Measurements from ENCODE around the gene RAB40C.

RAB40C gene

DNA sequence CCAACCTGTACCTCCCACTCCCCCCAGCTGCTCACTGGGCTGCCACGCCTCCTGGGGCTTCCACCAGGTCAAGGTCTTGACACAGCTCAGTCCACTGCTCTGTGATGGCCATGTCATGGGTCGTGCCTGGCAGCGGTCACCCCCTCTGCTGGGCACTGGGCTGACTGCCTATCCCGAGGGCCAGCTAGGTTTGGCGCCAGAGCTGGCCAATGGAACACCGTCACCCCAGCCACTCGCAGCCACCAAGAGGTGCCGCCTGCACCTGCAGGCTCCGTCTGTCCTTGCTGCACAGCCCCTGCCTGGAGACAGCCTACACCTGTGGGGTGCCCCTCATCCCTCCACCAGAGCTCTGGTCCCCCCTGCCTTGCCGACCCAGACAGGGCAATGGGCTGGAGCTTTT, 4.5 kb upstream of the RAB40C start:
- H3K4me3 ChIP-seq (ENCODE audit: low read depth, low read length), result no peak overlapping the region
- H3K27ac ChIP-seq (ENCODE audit: low read depth, low read length), result no peak overlapping the region
- peaks cover 8% of the 10 kb centered on the region for H3K4me1 ChIP-seq (ENCODE audit: control insufficient read depth, insufficient read depth, low read length, unreplicated experiment)
- peaks cover 9% of the 10 kb centered on the region for H3K79me2 ChIP-seq (ENCODE audit: control insufficient read depth, insufficient read depth, low read length, unreplicated experiment)
- H3K27me3 ChIP-seq (ENCODE audit: insufficient read depth, low read length), result no peaks in the 10 kb centered on the region
- H3K36me3 ChIP-seq (ENCODE audit: insufficient read depth, low read length), result no peaks in the 10 kb centered on the region
- H2AFZ ChIP-seq (ENCODE audit: low read length, unreplicated experiment), result no peak overlapping the region

DNA sequence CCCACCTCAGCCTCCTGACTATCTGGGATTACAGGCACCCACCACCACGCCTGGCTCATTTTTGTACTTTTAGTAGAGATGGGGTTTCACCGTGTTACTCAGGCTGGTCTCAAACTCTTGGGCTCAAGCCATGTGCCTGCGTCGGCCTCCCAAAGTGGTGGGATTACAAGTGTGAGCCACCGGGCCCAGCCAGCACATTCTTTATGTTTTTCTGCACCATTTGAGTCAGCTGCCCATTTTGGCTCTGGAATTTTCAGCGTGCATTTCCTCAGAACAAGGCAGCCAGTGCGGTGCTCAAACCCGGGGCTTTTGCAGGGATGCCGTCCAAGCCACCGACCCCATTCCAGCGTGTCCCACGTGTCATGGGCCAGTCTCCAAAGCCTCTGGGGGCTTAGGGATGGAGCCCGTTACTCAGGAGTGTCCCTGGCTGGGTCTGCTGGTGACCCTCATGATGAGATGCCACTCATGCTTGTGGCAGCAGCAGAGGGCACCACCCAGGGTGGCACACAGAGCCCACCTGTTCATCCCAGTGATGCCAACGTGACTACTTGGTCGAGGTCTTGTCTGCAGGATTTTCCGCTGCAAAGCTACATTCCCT, 3.7 kb upstream of the RAB40C start:
- peaks cover 17% of the 10 kb centered on the region for H3K79me2 ChIP-seq (ENCODE audit: control insufficient read depth, insufficient read depth, low read length, unreplicated experiment)
- H3K4me3 ChIP-seq (ENCODE audit: low read depth, low read length), result no peak overlapping the region
- H3K27ac ChIP-seq (ENCODE audit: low read depth, low read length), result no peak overlapping the region
- H3K36me3 ChIP-seq (ENCODE audit: insufficient read depth, low read length), result no peaks in the 10 kb centered on the region
- peaks cover 14% of the 10 kb centered on the region for H3K4me1 ChIP-seq (ENCODE audit: control insufficient read depth, insufficient read depth, low read length, unreplicated experiment)
- no peak overlapping the region for H2AFZ ChIP-seq (ENCODE audit: low read length, unreplicated experiment)
- H3K27me3 ChIP-seq (ENCODE audit: insufficient read depth, low read length), result no peaks in the 10 kb centered on the region

DNA sequence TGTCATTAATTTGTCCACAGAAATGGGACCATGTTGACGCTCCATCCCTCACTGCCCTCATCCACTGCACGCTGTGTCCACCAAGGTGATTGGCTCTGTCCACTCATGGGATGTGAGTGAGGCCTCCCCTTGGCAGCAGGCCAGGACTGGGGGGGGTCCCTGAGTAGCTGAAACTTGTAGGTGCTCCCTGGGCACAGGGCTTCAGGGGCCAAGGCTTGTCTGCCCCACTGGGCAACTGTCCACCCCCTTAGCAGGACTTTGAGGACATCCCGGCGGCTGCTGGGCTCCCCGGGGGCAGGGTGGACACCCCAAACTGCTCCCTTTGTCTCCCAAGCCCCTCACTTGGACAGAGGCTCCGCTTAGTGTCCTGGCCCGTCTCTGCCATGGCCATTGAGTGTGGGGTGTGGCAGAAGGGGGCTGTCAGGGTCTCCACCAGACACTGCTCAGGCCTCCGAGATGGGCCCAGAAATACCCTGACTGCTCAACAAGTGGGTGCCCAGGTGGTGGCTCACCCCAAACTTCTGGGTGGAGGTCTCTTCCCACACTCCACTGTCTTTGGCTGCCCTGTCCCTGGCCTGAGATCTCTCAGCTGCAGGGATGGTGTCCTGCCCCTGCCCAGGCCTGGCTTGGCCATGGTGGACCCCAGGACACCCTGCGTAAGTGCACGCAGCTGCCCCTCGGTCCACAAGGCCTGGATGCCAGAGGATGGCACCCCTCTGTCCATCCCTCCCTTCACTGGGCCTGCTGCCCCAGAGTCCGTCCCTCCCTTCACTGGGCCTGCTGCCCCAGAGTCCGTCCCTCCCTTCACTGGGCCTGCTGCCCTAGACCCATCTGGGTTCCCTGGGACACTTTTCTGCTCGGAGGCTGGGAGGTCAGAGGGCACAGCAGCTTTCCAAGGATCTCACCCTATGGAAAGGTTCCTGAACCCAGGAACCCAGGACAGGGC, 2.9 kb upstream of the RAB40C start:
- peaks cover 19% of the 10 kb centered on the region for H3K79me2 ChIP-seq (ENCODE audit: control insufficient read depth, insufficient read depth, low read length, unreplicated experiment)
- H3K27ac ChIP-seq (ENCODE audit: low read depth, low read length), result no peak overlapping the region
- H3K4me1 ChIP-seq (ENCODE audit: control insufficient read depth, insufficient read depth, low read length, unreplicated experiment), result peaks cover 16% of the 10 kb centered on the region
- no peak overlapping the region for H2AFZ ChIP-seq (ENCODE audit: low read length, unreplicated experiment)
- H3K4me3 ChIP-seq (ENCODE audit: low read depth, low read length), result no peak overlapping the region; the same call in 1 of the 2 replicates
- no peaks in the 10 kb centered on the region for H3K36me3 ChIP-seq (ENCODE audit: insufficient read depth, low read length)
- H3K27me3 ChIP-seq (ENCODE audit: insufficient read depth, low read length), result no peaks in the 10 kb centered on the region

DNA sequence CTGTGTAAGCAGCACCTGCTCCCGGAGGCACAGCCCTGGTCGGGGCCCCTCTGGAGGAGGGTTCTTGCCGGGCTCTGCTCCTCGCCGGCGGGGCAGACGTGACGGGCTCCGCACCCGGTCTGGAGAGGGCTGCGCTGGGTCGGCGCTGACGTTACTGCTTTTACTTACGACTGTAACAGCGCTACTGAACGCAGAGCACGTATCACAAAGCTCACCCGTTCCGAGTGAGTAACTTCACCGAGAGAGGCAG, 1.3 kb upstream of the RAB40C start:
- H3K4me3 ChIP-seq (ENCODE audit: low read depth, low read length), result peak overlapping the region; percentile 100
- no peaks in the 10 kb centered on the region for H3K36me3 ChIP-seq (ENCODE audit: insufficient read depth, low read length)
- H3K79me2 ChIP-seq (ENCODE audit: control insufficient read depth, insufficient read depth, low read length, unreplicated experiment), result peaks cover 31% of the 10 kb centered on the region
- H2AFZ ChIP-seq (ENCODE audit: low read length, unreplicated experiment), result peak overlapping the region; percentile 88
- peak overlapping the region; percentile 93 for H3K27ac ChIP-seq (ENCODE audit: low read depth, low read length)
- H3K27me3 ChIP-seq (ENCODE audit: insufficient read depth, low read length), result no peaks in the 10 kb centered on the region
- peaks cover 16% of the 10 kb centered on the region for H3K4me1 ChIP-seq (ENCODE audit: control insufficient read depth, insufficient read depth, low read length, unreplicated experiment)

DNA sequence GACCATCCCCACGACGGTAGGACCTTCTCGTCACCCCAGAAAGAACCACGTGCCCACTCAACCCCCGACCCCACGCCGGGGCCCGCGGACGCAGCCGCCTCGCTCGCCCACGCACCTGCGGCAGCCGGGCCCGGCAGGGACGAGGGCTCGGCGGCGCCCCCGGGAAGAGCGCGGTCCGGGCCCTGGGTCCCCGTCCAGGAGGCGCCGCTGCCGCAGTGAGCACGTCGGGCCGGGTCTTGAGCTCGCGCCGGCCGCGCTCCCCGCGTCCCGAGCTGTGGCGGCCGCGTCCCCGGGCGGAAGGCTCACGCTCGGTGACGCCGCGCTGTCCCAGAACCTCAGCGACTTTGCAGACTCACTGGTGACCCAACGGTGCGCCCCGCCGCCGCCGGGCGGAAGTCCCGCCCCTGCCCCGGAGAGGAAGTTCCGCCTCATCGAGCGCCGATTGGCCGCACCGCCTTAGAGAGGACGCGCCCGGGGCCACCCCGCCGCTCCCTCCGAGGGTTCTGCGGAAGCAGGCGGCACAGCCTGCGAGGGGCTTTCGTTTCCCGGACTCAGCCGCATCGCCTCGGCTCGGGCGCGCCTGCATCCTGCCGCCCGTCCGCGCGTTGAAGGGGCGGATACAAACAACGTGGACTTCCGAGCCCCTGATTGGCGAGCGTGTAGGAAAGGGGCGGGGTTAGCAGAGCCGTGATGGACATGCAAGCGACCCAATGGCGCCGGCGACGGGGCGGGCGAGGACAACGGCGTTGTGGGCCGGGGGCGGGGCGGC, 793 bp upstream of the RAB40C start:
- H3K4me3 ChIP-seq (ENCODE audit: low read depth, low read length), result peak overlapping the region; percentile 100
- no peaks in the 10 kb centered on the region for H3K27me3 ChIP-seq (ENCODE audit: insufficient read depth, low read length)
- H3K27ac ChIP-seq (ENCODE audit: low read depth, low read length), result peak overlapping the region; percentile 93
- peaks cover 36% of the 10 kb centered on the region for H3K79me2 ChIP-seq (ENCODE audit: control insufficient read depth, insufficient read depth, low read length, unreplicated experiment)
- peak overlapping the region; percentile 95 for H2AFZ ChIP-seq (ENCODE audit: low read length, unreplicated experiment)
- peaks cover 16% of the 10 kb centered on the region for H3K4me1 ChIP-seq (ENCODE audit: control insufficient read depth, insufficient read depth, low read length, unreplicated experiment)
- H3K36me3 ChIP-seq (ENCODE audit: insufficient read depth, low read length), result no peaks in the 10 kb centered on the region

DNA sequence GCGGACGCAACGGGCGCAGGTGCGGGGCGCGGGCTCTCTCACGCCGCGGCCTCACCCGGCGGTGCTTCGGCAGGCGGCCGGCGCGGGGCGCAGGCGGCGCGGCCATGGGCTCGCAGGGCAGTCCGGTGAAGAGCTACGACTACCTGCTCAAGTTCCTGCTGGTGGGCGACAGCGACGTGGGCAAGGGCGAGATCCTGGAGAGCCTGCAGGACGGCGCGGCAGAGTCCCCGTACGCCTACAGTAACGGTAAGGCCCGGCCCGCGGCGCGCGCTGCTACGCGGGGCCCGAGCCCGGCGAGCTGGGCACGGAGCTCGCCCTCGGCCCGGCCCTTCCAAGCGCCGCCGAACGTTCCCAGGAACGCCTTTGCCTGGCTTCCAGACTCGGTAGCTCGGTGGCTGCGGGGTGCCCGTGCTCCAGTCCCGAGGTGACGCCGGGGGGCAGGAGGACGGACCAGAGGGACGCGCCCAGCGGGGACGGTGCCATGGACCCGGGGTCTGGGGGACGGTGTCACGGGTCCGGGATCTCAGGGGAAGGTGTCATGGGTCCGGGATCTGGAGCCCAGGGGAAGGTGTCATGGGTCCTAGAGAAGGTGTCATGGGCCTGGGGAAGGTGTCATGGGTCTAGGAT, 435 bp downstream of the RAB40C start:
- H3K4me3 ChIP-seq (ENCODE audit: low read depth, low read length), result peak overlapping the region; percentile 99
- peaks cover 41% of the 10 kb centered on the region for H3K79me2 ChIP-seq (ENCODE audit: control insufficient read depth, insufficient read depth, low read length, unreplicated experiment)
- H3K27me3 ChIP-seq (ENCODE audit: insufficient read depth, low read length), result no peaks in the 10 kb centered on the region
- H2AFZ ChIP-seq (ENCODE audit: low read length, unreplicated experiment), result peak overlapping the region; percentile 87
- H3K27ac ChIP-seq (ENCODE audit: low read depth, low read length), result no peak overlapping the region
- H3K36me3 ChIP-seq (ENCODE audit: insufficient read depth, low read length), result no peaks in the 10 kb centered on the region
- peaks cover 16% of the 10 kb centered on the region for H3K4me1 ChIP-seq (ENCODE audit: control insufficient read depth, insufficient read depth, low read length, unreplicated experiment)

DNA sequence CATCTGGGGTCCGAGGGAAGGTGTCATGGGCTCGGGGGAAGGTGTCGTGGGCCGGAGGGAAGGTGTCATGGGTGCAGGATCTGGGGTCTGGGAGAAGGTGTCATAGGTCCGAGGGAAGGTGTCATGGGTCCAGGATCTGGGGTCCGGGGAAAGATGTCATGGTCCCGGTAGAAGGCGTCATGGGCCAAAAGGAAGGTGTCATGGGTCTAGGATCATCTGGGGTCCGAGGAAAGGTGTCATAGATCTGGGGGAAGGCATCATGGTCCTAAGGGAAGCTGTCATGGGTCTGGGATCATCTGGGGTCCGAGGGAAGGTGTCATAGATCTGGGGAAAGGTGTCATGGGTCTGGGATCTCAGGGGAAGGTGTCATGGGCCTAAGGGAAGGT, 942 bp downstream of the RAB40C start:
- Histone ChIP-seq H3K4me1 (ENCODE audit: control insufficient read depth, insufficient read depth, low read length, unreplicated experiment) (peaks cover 16% of the 10 kb centered on the region), H3K36me3 (ENCODE audit: insufficient read depth, low read length) (no peaks in the 10 kb centered on the region), H3K27me3 (ENCODE audit: insufficient read depth, low read length) (no peaks in the 10 kb centered on the region), H3K79me2 (ENCODE audit: control insufficient read depth, insufficient read depth, low read length, unreplicated experiment) (peaks cover 41% of the 10 kb centered on the region), H3K27ac (ENCODE audit: low read depth, low read length) (no peak overlapping the region), H2AFZ (ENCODE audit: low read length, unreplicated experiment) (no peak overlapping the region), H3K4me3 (ENCODE audit: low read depth, low read length) (peak overlapping the region; percentile 99)

DNA sequence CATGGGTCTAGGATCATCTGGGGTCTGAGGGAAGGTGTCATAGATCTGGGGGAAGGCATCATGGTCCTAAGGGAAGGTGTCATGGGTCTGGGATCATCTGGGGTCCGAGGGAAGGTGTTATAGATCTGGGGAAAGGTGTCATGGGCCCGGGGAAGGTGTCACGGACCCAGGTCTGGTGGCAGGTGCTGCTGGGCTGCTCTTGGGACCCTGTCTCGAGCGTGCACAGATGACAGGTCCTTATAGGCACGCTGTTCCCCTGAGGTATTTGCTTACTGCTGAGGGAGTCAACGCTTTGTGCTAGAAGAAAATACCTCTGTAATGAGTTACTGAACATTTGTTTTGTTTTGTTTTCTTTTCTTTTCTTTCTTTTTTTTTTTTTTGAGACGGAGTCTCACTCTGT, 1.4 kb downstream of the RAB40C start:
- Histone ChIP-seq H3K79me2 (ENCODE audit: control insufficient read depth, insufficient read depth, low read length, unreplicated experiment) (peaks cover 43% of the 10 kb centered on the region), H2AFZ (ENCODE audit: low read length, unreplicated experiment) (no peak overlapping the region), H3K4me3 (ENCODE audit: low read depth, low read length) (peak overlapping the region; percentile 99), H3K36me3 (ENCODE audit: insufficient read depth, low read length) (0 out of 2 replicates have a peak, but pooled peaks cover under 1% of the 10 kb centered on the region), H3K27me3 (ENCODE audit: insufficient read depth, low read length) (no peaks in the 10 kb centered on the region), H3K27ac (ENCODE audit: low read depth, low read length) (no peak overlapping the region), H3K4me1 (ENCODE audit: control insufficient read depth, insufficient read depth, low read length, unreplicated experiment) (peaks cover 12% of the 10 kb centered on the region)

DNA sequence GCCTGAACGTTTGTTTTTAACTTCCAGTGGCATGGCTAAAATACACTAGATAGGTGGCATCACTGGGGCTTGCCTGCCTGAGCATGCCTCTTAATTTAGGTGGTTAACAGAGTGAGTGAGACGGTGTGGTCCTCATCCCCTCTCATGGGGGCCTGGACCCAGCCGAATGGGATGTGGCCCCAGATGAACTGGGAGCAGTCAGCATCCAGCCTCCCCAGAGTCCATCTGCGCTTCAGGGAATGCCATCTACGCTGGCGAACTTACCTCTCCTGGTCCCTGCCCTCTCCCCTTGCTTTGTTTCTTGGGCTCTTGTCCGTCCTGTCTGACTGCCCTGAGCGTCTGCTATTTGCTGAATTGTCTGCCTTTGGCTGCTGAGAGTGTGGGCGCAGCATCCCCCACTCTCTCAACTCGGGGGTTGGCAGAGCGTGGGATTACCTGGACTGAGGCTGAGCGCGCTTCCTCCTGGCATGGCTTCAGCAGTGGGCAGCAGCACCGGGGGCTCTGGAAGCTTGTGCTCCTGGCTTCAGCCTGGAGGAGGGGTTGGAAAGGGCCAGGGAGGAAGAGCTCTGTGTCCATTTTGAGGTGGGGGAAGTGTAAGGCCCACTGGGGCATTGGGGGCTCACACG, 2.1 kb downstream of the RAB40C start:
- Histone ChIP-seq H3K27ac (ENCODE audit: low read depth, low read length) (no peak overlapping the region), H3K27me3 (ENCODE audit: insufficient read depth, low read length) (no peaks in the 10 kb centered on the region), H2AFZ (ENCODE audit: low read length, unreplicated experiment) (no peak overlapping the region), H3K4me1 (ENCODE audit: control insufficient read depth, insufficient read depth, low read length, unreplicated experiment) (peaks cover 8% of the 10 kb centered on the region), H3K79me2 (ENCODE audit: control insufficient read depth, insufficient read depth, low read length, unreplicated experiment) (peaks cover 43% of the 10 kb centered on the region), H3K36me3 (ENCODE audit: insufficient read depth, low read length) (0 out of 2 replicates have a peak, but pooled peaks cover 2% of the 10 kb centered on the region), H3K4me3 (ENCODE audit: low read depth, low read length) (no peak overlapping the region)

Data from ACC112 (cell line).